ENCODE data around the gene VAMP5.

- TF ChIP-seq CTCF (conservative IDR thresholded peaks at IDR 0.05; ENCODE audit: low read length) (no peak), EZH2phosphoT487 (IDR thresholded peaks at IDR 0.05; ENCODE audit: borderline replicate concordance) (no peak)
Observed at GRCh38 chr2:85615413-85615728, 31.1 kb downstream of the VAMP5 start.
